CD4-positive, alpha-beta T cell treated with Interleukin-21 for 1 hour (primary cell): Measurements from ENCODE around the gene AUTS2.

ENCODE experiments used
- DNase-seq: peaks from one replicate; pipeline ENCODE4 v3.0.0-alpha.2; 2020

AUTS2 gene

DNA sequence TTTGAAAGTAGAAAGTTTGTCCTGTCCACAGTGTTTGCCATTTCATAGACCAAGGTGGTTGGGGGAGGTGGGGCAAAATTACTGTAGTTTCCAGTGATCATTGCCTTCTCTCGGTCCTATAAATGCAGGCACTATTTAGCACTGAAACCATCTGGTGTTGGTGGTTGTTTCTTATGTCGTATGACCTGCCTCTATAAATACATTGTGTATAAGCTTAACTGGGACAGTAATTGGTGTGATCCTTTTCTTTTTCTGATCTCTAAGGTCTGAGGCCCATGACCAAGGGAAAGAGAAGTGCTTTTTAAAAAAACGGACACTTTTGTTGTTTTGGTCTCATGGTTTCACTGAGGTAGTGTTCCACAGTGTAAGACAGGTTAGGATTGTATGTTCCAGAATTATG is 63.1 kb downstream of the AUTS2 start:
- no peak for DNase-seq

- DNase-seq: no peak
Measured at GRCh38 chr7:69663911-69664832, 65.9 kb downstream of the AUTS2 start.

DNA sequence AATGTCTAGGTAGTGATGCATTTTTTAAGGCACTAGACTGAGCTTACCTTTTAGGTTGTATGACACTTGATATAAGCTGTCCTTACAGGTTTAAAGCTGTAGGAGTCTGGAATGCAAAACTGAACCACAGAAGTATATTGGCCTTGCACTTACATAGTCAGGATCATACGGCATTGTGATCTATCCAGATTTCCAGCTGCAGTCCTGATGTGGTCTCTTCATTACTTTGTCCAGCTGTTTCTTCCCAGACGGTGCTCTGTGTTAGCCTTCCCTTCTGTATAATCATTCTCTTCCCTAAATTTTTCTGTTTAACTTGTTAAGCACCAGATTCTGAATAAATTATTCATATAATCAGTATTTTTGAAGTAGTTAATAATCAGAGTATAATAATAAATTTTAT is 67.1 kb downstream of the AUTS2 start:
- DNase-seq: no peak

DNA sequence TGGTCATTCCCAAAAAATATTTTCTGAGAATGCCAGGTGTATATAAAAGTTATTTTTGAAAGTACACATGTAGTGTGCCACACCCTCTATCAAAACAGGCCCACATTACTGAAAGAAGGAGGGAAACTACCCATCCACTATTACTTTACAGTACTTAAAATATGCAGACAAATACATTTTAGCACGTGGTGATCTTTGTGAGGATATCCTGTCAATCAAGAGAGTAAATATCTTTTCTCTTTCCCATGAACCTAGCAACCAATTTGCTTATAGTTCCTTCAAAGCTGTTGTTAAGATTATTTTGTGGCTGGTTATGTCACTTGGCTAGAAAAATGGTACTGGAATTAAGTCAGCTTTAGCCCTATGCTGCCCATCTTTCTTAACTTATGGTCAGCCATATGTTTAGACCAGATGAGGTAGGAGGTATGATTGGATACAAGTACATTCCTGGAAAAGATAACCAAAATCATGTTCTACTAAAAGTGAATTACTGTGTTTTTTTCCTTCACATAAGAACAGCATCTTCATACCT is 70.1 kb downstream of the AUTS2 start:
- no peak for DNase-seq

DNA sequence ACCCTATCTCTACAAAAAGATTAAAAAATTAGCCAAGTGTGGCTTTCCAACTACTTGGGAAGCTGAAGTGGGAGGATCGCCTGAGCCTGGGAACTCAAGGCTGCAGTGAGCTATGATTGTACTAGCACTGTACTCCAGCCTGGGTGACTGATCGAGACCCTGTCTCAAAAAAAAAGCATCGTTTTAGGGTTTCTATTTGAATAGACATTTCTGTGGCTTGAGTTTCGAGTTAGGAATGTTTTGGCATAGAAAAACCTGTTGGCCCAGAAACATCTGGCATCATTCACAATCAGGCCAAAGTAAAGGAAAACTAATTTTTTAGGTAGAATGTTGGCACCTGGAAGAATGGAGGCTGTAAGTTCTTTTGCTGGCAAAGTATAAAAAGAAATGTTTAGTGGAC is 72.4 kb downstream of the AUTS2 start:
- no peak for DNase-seq

DNA sequence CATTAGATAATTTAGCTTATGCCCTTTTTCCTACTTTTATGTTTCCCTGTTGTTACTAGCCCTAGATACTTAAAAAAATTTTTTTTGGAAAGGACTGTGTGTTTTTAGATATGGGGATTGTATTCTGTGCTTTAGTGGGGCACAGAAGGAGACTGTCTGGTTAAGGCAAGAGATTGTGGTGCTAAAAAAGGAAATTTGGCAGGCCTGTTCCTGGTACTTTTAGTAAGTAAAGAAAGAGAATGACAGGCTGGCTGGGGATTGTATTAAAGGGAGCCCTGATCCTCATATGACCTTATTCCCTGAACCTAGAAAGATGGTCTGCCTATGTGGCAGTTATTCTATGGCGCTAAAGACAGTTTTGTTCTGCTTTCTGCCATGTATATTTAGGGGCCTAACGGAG is 74.8 kb downstream of the AUTS2 start:
- no peak for DNase-seq

DNA sequence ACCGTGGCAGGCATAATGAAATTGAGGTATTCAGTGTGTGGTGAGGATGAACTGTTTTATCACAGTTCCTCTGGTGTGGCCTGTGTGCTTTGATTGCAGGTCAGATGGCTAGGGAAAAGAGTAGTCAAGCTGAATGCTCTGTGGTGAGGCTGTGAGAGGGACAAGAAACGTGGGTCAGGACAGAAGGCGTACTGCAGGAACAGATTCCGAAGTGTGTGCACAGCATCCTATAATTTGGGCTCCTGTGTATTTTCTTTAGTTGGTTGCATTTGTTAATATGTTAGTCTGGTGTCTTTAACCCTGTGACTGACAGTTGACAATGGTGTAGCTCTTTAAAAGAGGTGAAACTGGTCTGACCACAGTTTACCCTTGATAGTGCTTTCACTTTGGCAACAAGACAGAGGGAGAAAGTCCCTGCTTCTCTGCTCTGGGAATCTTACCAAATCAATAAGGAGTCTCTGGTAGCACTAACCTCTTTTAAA is 76.5 kb downstream of the AUTS2 start:
- DNase-seq: no peak

DNA sequence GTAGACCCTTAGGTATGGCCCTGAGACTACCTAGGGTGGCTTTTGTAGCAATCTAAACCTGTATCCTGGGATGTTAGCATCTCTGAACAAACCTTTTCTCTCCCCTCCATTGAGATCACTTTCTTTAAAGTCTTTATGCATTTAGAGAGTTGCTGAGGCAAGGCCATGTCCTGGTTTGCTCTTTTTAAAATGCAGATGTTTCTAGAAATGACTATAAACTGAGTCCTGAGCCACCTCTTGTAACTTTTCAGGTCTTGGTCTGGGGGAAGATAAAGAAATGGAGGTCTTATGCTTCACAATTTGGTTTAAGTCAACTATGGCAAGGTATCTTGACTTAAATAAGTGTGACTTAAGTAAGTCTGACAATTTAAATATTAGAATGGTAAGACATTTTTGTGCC is 78.0 kb downstream of the AUTS2 start:
- no peak for DNase-seq

DNA sequence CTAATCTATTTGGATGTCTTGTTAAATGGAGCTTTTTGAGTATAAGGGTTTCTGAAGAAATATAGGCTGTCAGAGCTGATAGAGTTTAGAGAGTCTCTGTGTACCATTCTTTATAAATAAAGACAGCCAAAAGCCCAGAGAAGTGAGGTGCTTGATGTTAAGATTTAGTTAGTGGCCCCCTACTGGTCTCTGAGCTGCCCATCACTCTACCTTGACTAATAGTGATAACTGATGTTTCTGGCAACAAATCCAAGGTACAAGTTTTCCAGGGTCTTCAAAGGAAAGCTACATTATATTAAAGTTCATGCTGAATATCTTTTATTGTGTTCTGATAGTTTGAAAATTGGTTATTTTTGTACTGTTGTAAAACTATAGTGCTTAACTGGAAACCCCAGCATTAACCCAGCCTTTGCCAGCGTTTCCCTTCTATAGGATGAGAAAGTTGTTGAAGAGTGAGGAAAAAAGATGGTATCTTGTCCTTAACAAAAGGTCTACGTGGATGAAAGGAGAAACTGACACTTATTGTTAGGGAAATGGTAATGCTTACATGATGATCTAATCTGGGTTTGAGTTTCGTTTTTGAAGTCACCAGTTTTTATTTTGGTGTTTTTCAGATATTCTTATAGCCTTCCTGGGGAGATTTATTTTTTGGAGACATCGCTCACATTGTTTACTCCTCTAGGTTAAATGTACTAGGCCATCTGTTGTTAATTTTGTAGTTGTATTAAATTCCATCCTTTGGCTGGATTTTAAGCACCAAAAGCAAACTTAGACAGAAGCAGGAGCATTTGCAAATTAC is 79.0 kb downstream of the AUTS2 start:
- no peak for DNase-seq

DNA sequence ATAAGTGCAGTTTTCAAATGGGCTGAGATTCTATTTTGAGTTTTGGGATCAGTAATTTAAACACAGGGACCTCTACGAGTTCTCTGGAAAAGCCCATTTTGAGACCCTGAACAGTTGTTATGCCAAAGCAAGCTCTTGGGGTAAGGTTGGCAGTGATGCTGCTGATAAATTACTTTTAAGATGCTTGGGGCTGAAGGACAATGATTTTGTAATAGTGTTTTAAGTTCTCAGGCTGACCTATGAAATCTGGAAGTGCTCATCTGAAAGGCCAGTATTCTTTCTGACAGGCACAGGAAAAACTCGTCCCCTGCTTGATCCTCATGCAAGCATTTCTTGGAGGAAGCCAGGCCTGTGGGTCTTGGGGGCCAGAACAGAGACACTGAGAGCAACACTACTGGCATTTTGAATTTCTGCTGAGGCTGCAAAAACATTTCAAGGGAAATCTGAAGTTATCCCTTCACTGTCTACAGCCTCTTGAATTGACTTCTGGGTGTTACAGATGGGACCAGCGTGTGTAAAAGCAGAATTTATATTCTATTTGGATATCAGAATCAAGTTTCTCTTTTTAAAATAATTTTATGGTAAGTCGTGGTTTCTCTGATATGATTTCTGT is 79.7 kb downstream of the AUTS2 start:
- DNase-seq: no peak

DNA sequence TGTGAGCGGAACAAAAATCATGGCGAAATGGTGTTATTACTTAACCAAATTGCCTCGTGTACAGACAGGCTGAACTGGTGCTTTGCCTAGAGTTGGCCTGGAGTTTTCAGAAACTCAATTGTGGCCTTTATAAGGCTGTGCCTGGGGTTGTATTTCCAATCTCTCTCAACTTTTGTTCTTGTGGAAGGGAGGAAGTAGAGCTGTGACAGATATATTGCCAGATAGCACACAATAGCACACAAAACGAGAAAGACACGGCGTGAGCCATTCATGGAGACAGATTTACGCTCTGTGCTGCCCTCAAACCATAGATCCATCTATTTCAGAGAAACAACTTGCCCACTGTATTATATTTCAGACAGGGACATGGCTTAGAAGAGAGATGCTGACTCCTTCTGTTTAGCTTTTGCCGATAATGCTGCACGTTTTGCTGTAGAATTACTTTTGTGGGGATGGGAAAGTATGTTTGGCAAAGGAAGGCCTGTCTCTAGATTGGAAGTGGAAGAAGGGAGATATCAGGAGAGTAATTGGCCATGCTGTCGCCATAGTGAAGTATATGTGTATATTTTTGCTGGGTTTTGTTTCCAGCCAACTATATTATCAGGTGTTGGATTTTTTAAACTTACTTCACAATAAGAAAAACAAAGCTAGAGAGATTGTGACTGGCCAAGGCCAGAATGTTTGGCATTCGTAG is 80.4 kb downstream of the AUTS2 start:
- DNase-seq: no peak

GRCh38 chr7:69681181-69681580 is 82.9 kb downstream of the AUTS2 start:
- no peak for DNase-seq

- DNase-seq: no peak
Measured at GRCh38 chr7:69682518-69682917, 84.2 kb downstream of the AUTS2 start.

- DNase-seq: no peak
Measured at GRCh38 chr7:69683002-69683401, 84.7 kb downstream of the AUTS2 start.

GRCh38 chr7:69684369-69685292 is 86.4 kb downstream of the AUTS2 start:
- DNase-seq: no peak

DNA sequence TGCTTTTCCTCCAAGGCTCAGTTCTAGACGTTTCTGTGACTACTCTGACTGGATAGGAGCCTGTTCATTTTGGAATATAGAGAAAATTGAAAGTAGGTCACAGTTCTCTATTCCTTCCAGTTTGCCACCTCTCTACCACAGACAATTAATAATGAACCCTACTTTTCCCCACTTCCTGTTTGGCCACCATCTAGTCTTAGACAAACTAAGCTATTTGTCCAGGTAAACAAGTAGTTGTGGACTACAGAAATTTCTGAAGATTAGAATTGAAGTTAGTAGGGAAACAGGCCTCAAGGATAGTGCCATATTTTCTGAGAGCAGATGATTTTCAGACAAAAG is 87.0 kb downstream of the AUTS2 start:
- DNase-seq: no peak

DNA sequence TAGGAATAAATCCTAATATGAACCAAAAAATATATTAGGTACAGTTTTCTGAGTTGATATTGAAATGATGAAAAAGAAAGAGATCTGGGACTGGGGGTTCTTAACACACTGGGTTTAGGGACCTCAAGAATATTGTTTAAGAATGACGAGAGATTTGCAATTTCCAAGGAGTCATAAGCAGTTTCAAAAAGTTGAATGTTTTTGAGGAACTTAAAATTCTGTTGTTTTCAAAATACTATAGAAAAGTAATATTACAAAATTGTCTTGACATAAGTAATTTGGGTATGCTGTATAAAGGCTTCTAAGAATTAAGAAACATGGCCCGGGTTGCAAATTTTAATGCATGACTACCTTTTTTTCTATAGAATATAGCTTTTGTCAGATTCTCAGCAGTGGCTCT is 88.1 kb downstream of the AUTS2 start:
- DNase-seq: no peak

- no peak for DNase-seq
Measured at GRCh38 chr7:69687739-69688433, 89.6 kb downstream of the AUTS2 start.

GRCh38 chr7:69690329-69690728 is 92.1 kb downstream of the AUTS2 start:
- DNase-seq: no peak

GRCh38 chr7:69691327-69691726 is 93.1 kb downstream of the AUTS2 start:
- DNase-seq: no peak

GRCh38 chr7:69691734-69692133 is 93.5 kb downstream of the AUTS2 start:
- no peak for DNase-seq
